ENCODE data around the gene UBE2C. TPM values are rescaled to one million over a fixed set of nuclear protein-coding genes. Genes with fewer than 3 reads are reported as not detected.

UBE2C gene
- polyA plus RNA-seq, 1 donor from 2014 or later, result 2.5 TPM

GRCh38 chr20:45833883-45834796 lies 21.7 kb downstream of the UBE2C start:
- H3F3A ChIP-seq (ENCODE audit: insufficient read depth, low read length, poor library complexity, severe bottlenecking), result no peaks in the 10 kb centered on the region
- H4K20me1 ChIP-seq (ENCODE audit: insufficient read depth), result no peaks in the 10 kb centered on the region
- no peaks in the 10 kb centered on the region for H3K36me3 ChIP-seq (ENCODE audit: insufficient read depth, low read length)
- H3K4me2 ChIP-seq (ENCODE audit: low read length), result peak overlapping the region; percentile 48
- H3K4me3 ChIP-seq (ENCODE audit: low read length), result peak overlapping the region; percentile 76
- no peaks in the 10 kb centered on the region for H3K27me3 ChIP-seq (ENCODE audit: insufficient read depth, low read depth, low read length)
- H2AFZ ChIP-seq (ENCODE audit: low read depth, low read length), result peak overlapping the region; percentile 45
- no peak overlapping the region for H3K27ac ChIP-seq (ENCODE audit: low read length)
- TF ChIP-seq RAD21 (conservative IDR thresholded peaks at IDR 0.05) (no peak), MXI1 (conservative IDR thresholded peaks at IDR 0.05; ENCODE audit: poor library complexity, severe bottlenecking) (peak; percentile 7), POLR2AphosphoS5 (IDR thresholded peaks at IDR 0.05) (peak; percentile 25)
- TF ChIP-seq, protein P1, sequence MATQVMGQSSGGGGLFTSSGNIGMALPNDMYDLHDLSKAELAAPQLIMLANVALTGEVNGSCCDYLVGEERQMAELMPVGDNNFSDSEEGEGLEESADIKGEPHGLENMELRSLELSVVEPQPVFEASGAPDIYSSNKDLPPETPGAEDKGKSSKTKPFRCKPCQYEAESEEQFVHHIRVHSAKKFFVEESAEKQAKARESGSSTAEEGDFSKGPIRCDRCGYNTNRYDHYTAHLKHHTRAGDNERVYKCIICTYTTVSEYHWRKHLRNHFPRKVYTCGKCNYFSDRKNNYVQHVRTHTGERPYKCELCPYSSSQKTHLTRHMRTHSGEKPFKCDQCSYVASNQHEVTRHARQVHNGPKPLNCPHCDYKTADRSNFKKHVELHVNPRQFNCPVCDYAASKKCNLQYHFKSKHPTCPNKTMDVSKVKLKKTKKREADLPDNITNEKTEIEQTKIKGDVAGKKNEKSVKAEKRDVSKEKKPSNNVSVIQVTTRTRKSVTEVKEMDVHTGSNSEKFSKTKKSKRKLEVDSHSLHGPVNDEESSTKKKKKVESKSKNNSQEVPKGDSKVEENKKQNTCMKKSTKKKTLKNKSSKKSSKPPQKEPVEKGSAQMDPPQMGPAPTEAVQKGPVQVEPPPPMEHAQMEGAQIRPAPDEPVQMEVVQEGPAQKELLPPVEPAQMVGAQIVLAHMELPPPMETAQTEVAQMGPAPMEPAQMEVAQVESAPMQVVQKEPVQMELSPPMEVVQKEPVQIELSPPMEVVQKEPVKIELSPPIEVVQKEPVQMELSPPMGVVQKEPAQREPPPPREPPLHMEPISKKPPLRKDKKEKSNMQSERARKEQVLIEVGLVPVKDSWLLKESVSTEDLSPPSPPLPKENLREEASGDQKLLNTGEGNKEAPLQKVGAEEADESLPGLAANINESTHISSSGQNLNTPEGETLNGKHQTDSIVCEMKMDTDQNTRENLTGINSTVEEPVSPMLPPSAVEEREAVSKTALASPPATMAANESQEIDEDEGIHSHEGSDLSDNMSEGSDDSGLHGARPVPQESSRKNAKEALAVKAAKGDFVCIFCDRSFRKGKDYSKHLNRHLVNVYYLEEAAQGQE (IDR thresholded peaks at IDR 0.05; ENCODE audit: borderline replicate concordance), result no peak
- H3K9me2 ChIP-seq (ENCODE audit: insufficient read depth, low read length), result no peaks in the 10 kb centered on the region
- peak overlapping the region; percentile 68 for H3K9ac ChIP-seq (ENCODE audit: low read length)
- H3K79me2 ChIP-seq (replicated peaks; ENCODE audit: insufficient read depth, low read length), result no peaks in the 10 kb centered on the region
- no peaks in the 10 kb centered on the region for H3K9me3 ChIP-seq (ENCODE audit: low read length)

DNA sequence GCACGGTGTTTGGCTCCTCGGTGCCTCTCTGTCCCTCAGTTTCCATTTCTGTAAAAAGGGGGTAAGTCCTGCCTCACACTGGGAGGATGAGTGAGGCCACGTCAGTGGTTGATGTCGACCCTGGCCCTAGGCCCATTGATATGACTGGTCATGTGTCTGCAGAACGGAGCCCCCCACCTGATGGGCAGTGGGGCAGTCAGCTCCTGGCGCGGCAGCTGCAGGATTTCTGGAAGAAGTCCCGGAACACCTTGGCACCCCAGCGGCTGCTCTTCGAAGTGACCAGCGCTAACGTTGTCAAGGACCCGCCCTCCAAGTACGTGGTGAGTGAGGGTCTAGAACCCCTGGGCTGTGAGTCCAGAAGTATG lies 22.3 kb downstream of the UBE2C start:
- H3K9ac ChIP-seq (ENCODE audit: low read length), result no peak overlapping the region
- no peaks in the 10 kb centered on the region for H4K20me1 ChIP-seq (ENCODE audit: insufficient read depth)
- no peaks in the 10 kb centered on the region for H3K36me3 ChIP-seq (ENCODE audit: insufficient read depth, low read length)
- no peak overlapping the region for H3K27ac ChIP-seq (ENCODE audit: low read length)
- TF ChIP-seq TAF1 (IDR thresholded peaks at IDR 0.05; ENCODE audit: low read depth) (no peak), MXI1 (conservative IDR thresholded peaks at IDR 0.05; ENCODE audit: poor library complexity, severe bottlenecking) (no peak), SMC3 (conservative IDR thresholded peaks at IDR 0.05; ENCODE audit: poor library complexity) (no peak), EZH2 (IDR thresholded peaks at IDR 0.05; ENCODE audit: borderline replicate concordance, insufficient read depth, low read length, poor library complexity, severe bottlenecking) (no peak), CTCF (IDR thresholded peaks at IDR 0.05; ENCODE audit: poor library complexity, severe bottlenecking) (no peak), POLR2AphosphoS5 (IDR thresholded peaks at IDR 0.05) (no peak), EP300 (conservative IDR thresholded peaks at IDR 0.05; ENCODE audit: poor library complexity, severe bottlenecking) (no peak), RAD21 (conservative IDR thresholded peaks at IDR 0.05) (no peak)
- TF ChIP-seq, protein P1 (IDR thresholded peaks at IDR 0.05; ENCODE audit: borderline replicate concordance), result no peak
- H3K4me2 ChIP-seq (ENCODE audit: low read length), result no peak overlapping the region
- H3K4me3 ChIP-seq (ENCODE audit: low read length), result peak overlapping the region; percentile 76
- no peaks in the 10 kb centered on the region for H3K9me2 ChIP-seq (ENCODE audit: insufficient read depth, low read length)
- H3K9me3 ChIP-seq (ENCODE audit: low read length), result no peaks in the 10 kb centered on the region
- H3K79me2 ChIP-seq (replicated peaks; ENCODE audit: insufficient read depth, low read length), result no peaks in the 10 kb centered on the region
- H2AFZ ChIP-seq (ENCODE audit: low read depth, low read length), result no peak overlapping the region
- no peaks in the 10 kb centered on the region for H3F3A ChIP-seq (ENCODE audit: insufficient read depth, low read length, poor library complexity, severe bottlenecking)
- H3K27me3 ChIP-seq (ENCODE audit: insufficient read depth, low read depth, low read length), result no peaks in the 10 kb centered on the region

All from neural cell (in vitro differentiated cells).